ENCODE measurements around the gene JAKMIP2. TPM values are rescaled to one million over a fixed set of nuclear protein-coding genes. Genes with fewer than 3 reads are reported as not detected.

Gene JAKMIP2
- total and polyA plus RNA-seq, 10 of the 15 experiments (the other 5 are each of a cell fraction or from before 2014, with no cell fraction given), result 0.51 to 1.8 (median 0.89) TPM

DNA sequence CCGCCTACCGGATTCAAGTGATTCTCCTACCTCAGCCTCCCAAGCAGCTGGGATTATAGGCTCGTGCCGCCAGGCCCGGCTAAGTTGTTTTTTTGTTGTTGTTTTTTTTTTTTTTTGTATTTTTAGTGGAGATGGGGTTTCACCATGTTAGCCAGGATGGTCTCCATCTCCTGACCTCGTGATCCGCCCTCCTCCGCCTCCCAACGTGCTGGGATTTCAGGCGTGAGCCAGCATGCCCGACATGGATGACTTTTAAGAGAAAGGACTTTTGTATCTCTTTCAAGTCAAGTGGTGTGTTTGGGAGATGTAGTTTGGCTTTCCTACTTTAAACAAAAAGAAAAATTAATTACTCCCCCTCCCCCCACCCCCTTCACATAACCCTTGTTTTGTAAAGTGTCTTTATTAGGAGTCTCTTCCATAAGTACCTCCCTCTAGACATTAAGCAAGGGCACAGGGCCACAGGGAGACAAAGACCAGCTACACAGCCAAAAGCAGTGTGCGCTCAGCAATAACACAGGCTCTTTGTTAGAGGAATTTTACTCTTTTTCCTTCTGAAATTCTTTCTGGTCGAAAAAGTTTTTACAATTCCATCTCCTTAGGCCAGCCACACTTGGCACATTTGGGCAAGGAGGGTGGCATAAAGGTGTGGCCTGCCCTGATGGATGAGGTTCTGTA is 31.2 kb downstream of the JAKMIP2 start:
- H3K27ac ChIP-seq (ENCODE audit: control insufficient read depth, insufficient read depth), result no peak overlapping the region
- no peaks in the 10 kb centered on the region for H3K4me1 ChIP-seq (ENCODE audit: control insufficient read depth, insufficient read depth, low read length)
- DNase-seq (ENCODE audit: low read depth, low spot score), result no peak
- ChIA-PET POLR2A (interaction anchor here (0.6 kb wide), 1 partner anchor 1707 kb away, joined by 3 read pairs; no protein-coding TSS in a partner anchor), CTCF (no interaction called here), SMC1A (ENCODE audit: uncharacterized antibody, unreplicated experiment) (no interaction called here), RAD21 (ENCODE audit: unreplicated experiment) (no interaction called here)
- 55% methylated on average over 13 of the region's 13 CpGs for WGBS (ENCODE audit: insufficient coverage, insufficient replicate concordance, low lambda C conversion rate, missing lambda C conversion rate)
- H3K9me3 ChIP-seq (replicated peaks; ENCODE audit: control insufficient read depth, insufficient read depth, low read length), result no peaks in the 10 kb centered on the region
- TF ChIP-seq ATF2 (IDR thresholded peaks at IDR 0.05; ENCODE audit: low read length) (no peak), ZBTB4 (CRISPR knock-in tag; IDR thresholded peaks at IDR 0.05) (no peak), NR2C1 (IDR thresholded peaks at IDR 0.05) (no peak), JUND (IDR thresholded peaks at IDR 0.05; ENCODE audit: low read depth, low read length) (no peak), KDM1A (IDR thresholded peaks at IDR 0.05; ENCODE audit: borderline replicate concordance) (no peak), MTA2 (IDR thresholded peaks at IDR 0.05; ENCODE audit: low read depth) (no peak), FOXK2 (IDR thresholded peaks at IDR 0.05) (no peak), TCF3 (IDR thresholded peaks at IDR 0.05; ENCODE audit: borderline replicate concordance, insufficient read depth, low read depth, low read length) (no peak), NFYA (IDR thresholded peaks at IDR 0.05; ENCODE audit: borderline replicate concordance, low read depth, low read length) (no peak), CBX3 (IDR thresholded peaks at IDR 0.05; ENCODE audit: borderline replicate concordance, low read depth) (no peak), RELA (IDR thresholded peaks at IDR 0.05; ENCODE audit: borderline replicate concordance, partially characterized antibody) (no peak), SP1 (IDR thresholded peaks at IDR 0.05; ENCODE audit: low read depth, low read length) (no peak), PKNOX1 (IDR thresholded peaks at IDR 0.05) (no peak), TCF12 (IDR thresholded peaks at IDR 0.05; ENCODE audit: low read depth, low read length) (no peak)
- TF ChIP-seq, protein P1, sequence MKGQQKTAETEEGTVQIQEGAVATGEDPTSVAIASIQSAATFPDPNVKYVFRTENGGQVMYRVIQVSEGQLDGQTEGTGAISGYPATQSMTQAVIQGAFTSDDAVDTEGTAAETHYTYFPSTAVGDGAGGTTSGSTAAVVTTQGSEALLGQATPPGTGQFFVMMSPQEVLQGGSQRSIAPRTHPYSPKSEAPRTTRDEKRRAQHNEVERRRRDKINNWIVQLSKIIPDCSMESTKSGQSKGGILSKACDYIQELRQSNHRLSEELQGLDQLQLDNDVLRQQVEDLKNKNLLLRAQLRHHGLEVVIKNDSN (IDR thresholded peaks at IDR 0.05; ENCODE audit: borderline replicate concordance, extremely low read length, insufficient read depth, low read depth, low read length), result no peak
- H3K27me3 ChIP-seq (replicated peaks in 1 of 2; ENCODE audit: control insufficient read depth in 2 of 2, insufficient read depth in 2 of 2, low read length in 1 of 2), result no peaks in the 10 kb centered on the region
- H3K79me2 ChIP-seq (ENCODE audit: control insufficient read depth, insufficient read depth, low read length), result no peaks in the 10 kb centered on the region
- no peaks in the 10 kb centered on the region for H3K36me3 ChIP-seq (ENCODE audit: control insufficient read depth in 2 of 2, insufficient read depth in 2 of 2, low read length in 1 of 2)
- H4K20me1 ChIP-seq (ENCODE audit: control insufficient read depth, insufficient read depth), result no peaks in the 10 kb centered on the region
- H3K4me2 ChIP-seq (ENCODE audit: control insufficient read depth, insufficient read depth), result no peak overlapping the region
- intact Hi-C loops (cut with micrococcal nuclease; ENCODE audit: unreplicated experiment) (no loop called here), in situ Hi-C loops (cut with MboI) (no loop called here)
- no peak for ATAC-seq
- FAIRE-seq, result no peak
- no peak overlapping the region for H3K4me3 ChIP-seq
- H2AFZ ChIP-seq (ENCODE audit: control insufficient read depth, low read depth, low read length), result no peak overlapping the region
- H3K9ac ChIP-seq (ENCODE audit: control insufficient read depth, insufficient read depth, low read length), result no peak overlapping the region
- BruUV-seq (replicated peaks), result no TSS peak

Data from GM12878 (cell line).